Mucosa of gallbladder (tissue), 1 donor: ENCODE measurements around the gene TGFA. TPM values are rescaled to one million over a fixed set of nuclear protein-coding genes. Genes with fewer than 3 reads are reported as not detected.

Experiments used
- DNase-seq: peaks from one replicate; pipeline ENCODE4 v3.0.0-alpha.2; 2020; ENCODE audit warnings: low spot score
- total RNA-seq: library from RNA; stranded (reverse); gene quantifications from one replicate; pipeline ENCODE4 v1.2.1, GENCODE V29; 2021
- donor health status: DM: no; HTN: no; CAD: no.

Gene TGFA
- total RNA-seq, 1 donor from 2014 or later: 51.0 TPM

- no peak for DNase-seq
Observed at GRCh38 chr2:70552501-70553333, 909 bp downstream of the TGFA start.

DNA sequence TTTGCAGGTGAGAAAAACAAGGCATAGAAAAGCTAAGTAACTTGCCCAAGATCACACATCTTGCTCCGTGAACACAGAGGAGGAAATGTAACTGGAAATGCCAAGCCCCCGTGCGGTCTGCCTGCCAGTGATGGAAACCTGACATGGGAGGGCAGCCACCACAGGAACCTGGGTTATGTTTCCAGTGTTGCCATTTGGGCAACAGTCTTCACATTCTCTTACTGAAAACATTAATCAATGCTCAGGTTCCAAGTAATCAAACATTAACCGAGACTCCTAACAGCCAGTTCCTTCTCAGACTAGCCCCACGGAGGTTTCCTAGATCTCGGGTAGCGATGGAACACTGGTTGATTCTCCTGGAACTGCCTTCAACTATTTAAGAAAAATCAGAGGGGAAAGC is 2.5 kb downstream of the TGFA start:
- peak; percentile 21 for DNase-seq

- no peak for DNase-seq
Observed at GRCh38 chr2:70549962-70550361, 3.7 kb downstream of the TGFA start.

GRCh38 chr2:70549064-70549710 is 4.4 kb downstream of the TGFA start:
- no peak for DNase-seq

DNA sequence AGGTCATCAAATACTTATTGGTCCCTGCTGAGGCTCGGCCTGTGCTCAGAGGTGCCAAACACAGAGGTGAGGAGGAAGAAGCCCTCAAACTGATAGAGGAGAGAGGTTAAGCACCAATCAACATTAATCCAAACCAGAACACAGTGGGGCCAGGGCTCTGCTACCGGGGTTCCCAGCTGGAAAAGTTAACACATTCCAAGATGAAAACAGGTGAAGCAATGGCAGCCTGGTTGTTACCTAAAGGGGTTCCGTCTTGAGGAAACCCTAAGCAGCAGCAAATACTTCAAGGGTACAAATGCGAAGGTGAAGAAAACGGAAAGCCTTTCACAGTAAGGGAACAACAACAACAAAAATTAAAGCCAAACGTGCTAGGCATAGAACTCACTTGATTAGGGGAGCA is 5.4 kb downstream of the TGFA start:
- no peak for DNase-seq

DNA sequence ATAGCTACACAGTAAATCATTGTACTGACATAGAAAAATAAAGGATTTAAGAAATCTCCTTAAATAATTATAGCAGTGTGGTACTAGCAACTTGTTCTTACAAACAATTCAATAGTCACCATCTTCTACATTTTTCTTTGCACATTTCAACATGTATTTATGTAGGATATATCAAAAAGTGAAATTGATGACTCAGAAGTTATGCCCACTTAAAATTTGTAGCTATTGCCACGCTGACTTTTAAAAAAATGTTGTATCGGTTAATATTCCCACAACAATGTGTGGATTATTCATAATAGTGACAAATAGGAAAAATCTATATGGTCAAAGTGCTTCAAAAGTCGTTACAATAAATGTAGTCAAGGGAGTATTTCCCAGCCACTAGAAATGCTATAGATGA is 6.7 kb downstream of the TGFA start:
- DNase-seq: no peak

GRCh38 chr2:70546376-70546775 is 7.2 kb downstream of the TGFA start:
- no peak for DNase-seq

- DNase-seq: no peak
Observed at GRCh38 chr2:70541481-70542020, 12.1 kb downstream of the TGFA start.

- no peak for DNase-seq
Observed at GRCh38 chr2:70537840-70538239, 15.8 kb downstream of the TGFA start.

DNA sequence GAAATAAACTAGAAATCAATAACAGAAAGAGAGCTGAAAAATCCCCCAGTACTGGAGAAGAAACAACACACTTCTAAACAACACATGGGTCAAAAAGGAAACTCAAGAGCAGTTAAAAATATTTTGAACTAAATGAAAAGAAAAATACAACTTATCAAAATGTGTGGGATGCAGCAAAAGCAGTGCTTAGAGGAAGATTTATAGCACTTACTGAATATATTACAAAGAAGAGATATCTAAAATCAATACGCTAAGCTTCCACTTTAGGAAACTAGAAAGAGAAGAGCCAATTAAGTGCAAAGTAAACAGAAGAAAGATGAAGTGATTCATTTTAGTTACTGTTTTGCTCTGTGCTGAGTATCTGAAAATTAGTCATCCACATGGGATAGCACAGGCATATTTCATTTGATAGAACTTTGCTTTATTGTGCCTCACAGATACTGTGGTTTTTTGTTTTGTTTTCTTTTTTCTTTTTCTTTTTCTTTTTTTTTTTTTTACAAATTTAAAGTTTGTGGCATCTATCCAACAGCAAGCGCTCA is 17.0 kb downstream of the TGFA start:
- DNase-seq: no peak

- DNase-seq: no peak
Observed at GRCh38 chr2:70535573-70535972, 18.1 kb downstream of the TGFA start.

DNA sequence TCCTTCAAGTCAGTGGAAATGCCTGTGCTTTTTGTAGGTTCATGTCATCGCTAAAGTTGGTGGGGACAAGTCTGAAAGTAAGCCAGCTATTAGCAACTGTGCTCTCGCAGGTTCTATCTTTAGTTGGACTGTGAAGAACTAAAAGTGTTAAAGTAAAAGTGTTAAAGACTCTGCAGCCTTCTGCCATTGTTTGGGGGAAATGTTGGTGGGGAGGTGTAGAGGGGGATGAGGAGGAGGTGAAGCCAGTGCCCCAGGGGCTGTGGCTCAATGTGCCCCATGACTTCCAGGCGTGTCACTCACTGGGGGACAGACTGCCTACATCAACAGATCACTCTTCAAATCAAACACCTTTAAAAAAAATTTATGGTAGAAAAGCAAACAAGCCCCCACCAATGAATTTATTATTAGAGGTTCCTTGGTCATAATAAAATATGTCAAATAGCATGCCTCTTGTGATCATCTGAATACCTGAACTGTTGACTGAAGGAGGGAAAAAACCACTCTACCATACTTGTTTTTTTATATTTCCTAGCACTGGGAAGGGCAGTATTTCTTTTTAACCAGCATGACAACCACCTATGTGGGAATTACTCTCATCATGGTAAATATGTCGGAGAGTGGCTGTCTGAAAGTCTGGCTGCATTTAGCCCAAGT is 19.3 kb downstream of the TGFA start:
- DNase-seq: no peak

GRCh38 chr2:70532244-70532935 is 21.2 kb downstream of the TGFA start:
- DNase-seq: no peak

DNA sequence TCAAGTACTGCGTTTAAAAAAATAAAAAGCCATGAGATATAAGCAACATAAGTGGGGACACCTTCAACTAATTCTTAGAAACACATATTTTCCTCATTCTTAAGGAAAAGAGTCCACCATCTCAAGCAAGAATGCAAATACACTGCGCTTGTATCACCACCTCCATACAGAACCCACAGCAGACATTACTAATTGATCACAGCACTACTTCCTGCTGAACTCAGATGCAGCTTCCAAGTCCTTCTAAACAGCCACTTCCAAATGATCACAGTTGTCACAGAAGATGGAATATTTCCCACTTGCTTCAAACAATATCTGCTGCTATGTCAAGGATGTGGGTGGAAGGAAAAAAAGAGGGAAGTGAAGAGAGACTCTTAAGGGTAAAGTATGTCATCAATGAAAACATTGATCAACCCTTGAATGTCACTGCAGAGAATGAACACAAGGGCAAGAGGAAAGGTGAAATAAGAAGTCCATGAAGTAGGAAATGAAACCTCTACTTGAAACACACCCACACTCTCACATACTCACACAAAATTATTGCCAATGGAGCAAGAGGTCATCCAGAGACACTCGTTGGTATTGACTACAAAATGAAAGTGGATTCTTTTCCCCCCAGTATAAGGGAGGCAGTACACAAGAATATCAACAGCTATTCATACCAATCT is 22.1 kb downstream of the TGFA start:
- no peak for DNase-seq

DNA sequence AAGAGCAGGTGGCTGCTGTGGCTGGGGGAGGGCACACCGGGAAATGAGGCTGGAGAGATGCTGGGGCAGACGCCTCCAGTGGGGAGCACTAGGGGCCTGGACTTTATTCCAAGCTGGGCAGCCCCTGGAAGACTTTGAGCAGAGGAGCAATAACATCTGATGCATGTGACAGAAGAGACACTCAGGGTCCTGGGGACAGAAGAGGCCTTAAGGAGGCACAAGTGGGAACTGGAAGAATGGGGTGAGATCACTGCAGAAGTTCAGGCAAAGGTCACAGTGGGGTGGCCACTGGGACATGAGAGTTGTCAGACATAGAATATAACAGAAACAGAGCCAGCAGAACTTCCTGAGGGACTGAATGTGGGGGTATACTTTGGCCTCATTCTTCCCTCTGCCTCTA is 24.0 kb downstream of the TGFA start:
- DNase-seq: no peak

DNA sequence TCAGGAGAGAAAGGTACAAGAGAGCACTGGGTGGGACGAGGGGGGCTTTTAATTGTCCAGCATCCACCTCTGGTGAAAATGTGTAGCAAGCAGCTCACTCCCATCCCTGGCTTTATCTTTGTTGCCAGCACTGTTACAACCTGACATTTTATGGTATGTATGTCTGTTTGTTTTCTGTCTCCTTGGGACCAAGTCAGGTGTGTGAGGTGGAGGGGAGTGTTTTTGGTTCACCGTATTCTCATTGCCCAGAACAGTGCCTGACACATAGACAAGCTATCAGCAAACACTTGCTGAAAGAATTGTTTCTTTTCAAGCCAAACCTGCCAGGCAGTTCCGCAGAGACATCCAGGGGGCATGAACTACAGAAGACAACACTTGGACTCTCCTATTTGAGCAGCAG is 24.7 kb downstream of the TGFA start:
- no peak for DNase-seq

GRCh38 chr2:70528276-70528675 is 25.4 kb downstream of the TGFA start:
- no peak for DNase-seq

DNA sequence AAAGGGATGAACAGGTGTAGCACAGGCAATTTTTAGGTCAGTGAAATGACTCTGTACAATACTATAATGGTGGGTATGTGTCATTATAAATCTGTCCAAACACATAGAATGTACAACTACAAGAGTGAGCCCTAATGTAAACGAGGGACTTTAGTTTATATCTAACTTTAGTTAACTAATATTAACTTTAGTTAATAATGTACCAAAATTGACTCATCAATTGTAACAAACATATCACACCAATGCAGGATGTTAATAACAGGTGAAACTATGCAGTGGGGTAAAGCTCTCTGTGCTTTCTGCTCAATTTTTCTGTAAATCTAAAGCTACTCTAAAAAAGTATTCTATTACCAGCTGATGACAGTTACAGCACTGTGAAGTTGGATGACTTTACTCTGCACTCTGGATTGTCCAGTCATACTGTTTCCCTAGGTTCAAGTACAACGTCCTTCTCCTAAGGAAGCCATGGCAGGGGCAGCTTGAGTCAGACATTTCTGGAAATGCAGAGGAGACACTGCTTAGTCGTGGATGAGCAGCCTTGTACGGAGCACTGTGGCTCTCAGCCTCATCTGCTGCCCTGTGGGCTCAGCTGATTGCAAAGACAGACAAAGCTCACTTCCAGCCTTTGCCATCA is 26.1 kb downstream of the TGFA start:
- DNase-seq: no peak

- no peak for DNase-seq
Observed at GRCh38 chr2:70526126-70526525, 27.5 kb downstream of the TGFA start.

DNA sequence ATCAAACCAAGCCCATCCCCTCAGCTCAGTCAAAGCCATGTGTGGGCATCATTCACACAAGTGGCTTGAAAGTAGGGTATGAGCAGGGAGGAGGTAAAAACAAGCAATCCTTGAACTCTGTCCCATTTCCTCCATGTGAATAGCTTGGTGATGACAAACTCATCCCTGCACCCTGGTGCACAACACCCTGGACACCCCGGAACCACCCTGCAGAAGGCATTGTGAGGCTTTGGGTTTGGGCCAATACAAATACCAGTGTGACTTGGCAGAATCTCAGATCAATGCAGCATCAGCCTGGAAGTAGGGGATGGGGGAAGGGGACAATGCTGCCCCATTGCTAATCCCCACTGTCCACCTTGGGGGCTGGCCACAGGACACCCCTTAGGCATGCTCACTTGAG is 28.6 kb downstream of the TGFA start:
- DNase-seq: peak; percentile 88
